Fibroblast of lung (primary cell): Measurements from ENCODE around the gene THSD7A. TPM values are rescaled to one million over a fixed set of nuclear protein-coding genes. Genes with fewer than 3 reads are reported as not detected.

Source experiments
- DNase-seq, 2 donors: peaks; one replicate each; pipeline versions ENCODE4 v3.0.0 to v3.0.0-alpha.2; 2010; ENCODE audit warnings: low read depth in 2 of 2
- H2AFZ ChIP-seq: 2 replicates; pipeline ENCODE4 v1.5.1; 2012; ENCODE audit warnings: low read length, control low read depth, inconsistent platforms
- H3K27ac ChIP-seq: 2 replicates; pipeline ENCODE4 v1.5.1; 2011; ENCODE audit warnings: low read length, control low read depth; ENCODE audit not compliant: insufficient read depth
- H3K27me3 ChIP-seq: 2 replicates; pipeline ENCODE4 v1.5.1; 2011; ENCODE audit warnings: mild to moderate bottlenecking, low read length; ENCODE audit not compliant: control insufficient read depth, insufficient read depth
- H3K36me3 ChIP-seq: 2 replicates; pipeline ENCODE4 v1.5.1; 2011; ENCODE audit warnings: low read length; ENCODE audit not compliant: control insufficient read depth, insufficient read depth
- H3K4me1 ChIP-seq: 2 replicates; pipeline ENCODE4 v1.5.1; 2011; ENCODE audit warnings: low read length; ENCODE audit not compliant: control insufficient read depth, insufficient read depth; ENCODE audit errors: extremely low read depth
- H3K4me2 ChIP-seq: 2 replicates; pipeline ENCODE4 v1.5.1; 2011; ENCODE audit warnings: low read length, control low read depth; ENCODE audit not compliant: insufficient read depth; ENCODE audit errors: extremely low read depth
- H3K4me3 ChIP-seq, 4 experiments: fragments of 200-600 bp in 1 of 4; sonication (generic) in 1 of 4; replicated peaks in 1 of 4; 2 replicates each; pipeline ENCODE4 v1.5.1; 2011 to 2016; ENCODE audit warnings: low read length in 4 of 4, low read depth in 3 of 4, mild to moderate bottlenecking in 3 of 4, control low read depth in 2 of 4, inconsistent platforms in 1 of 4, mixed read lengths in 1 of 4; ENCODE audit not compliant: insufficient read depth in 1 of 4; ENCODE audit errors: control extremely low read depth in 1 of 4
- H3K79me2 ChIP-seq: 2 replicates; pipeline ENCODE4 v1.5.1; 2012; ENCODE audit warnings: mild to moderate bottlenecking, low read length, inconsistent platforms; ENCODE audit not compliant: control insufficient read depth, insufficient read depth
- H3K9ac ChIP-seq: 2 replicates; pipeline ENCODE4 v1.5.1; 2011; ENCODE audit warnings: mild to moderate bottlenecking, low read length, control low read depth; ENCODE audit not compliant: insufficient read depth
- H3K9me3 ChIP-seq: 2 replicates; pipeline ENCODE4 v1.5.1; 2012; ENCODE audit warnings: low read depth, low read length; ENCODE audit not compliant: control insufficient read depth, insufficient read depth
- H4K20me1 ChIP-seq: 2 replicates; pipeline ENCODE4 v1.5.1; 2011; ENCODE audit warnings: low read length; ENCODE audit not compliant: control insufficient read depth, insufficient read depth; ENCODE audit errors: extremely low read depth
- EZH2 ChIP-seq: IDR thresholded peaks from 2 replicates; pipeline ENCODE4 v1.5.1; 2012; ENCODE audit warnings: low read length, control low read depth, mild to moderate bottlenecking; ENCODE audit errors: missing control alignments
- polyA plus RNA-seq, 2 donors: library from polyadenylated mRNA; depleted of rRNA in 1 of 2; stranded (reverse) in 1 of 2; unstranded in 1 of 2; fragments of >200 nt; gene quantifications; 2 replicates each; pipeline ENCODE4 v1.2.1, GENCODE V29; 2011 to 2012; ENCODE audit warnings: missing spikeins in 1 of 2
- total RNA-seq: library from RNA; depleted of rRNA; stranded (reverse); fragments of >200 nt; gene quantifications from 2 replicates; pipeline ENCODE4 v1.2.1, GENCODE V29; 2014
- TF ChIP-seq, protein P1 (sequence below), 2 donors: IDR thresholded peaks in 1 of 2; conservative IDR thresholded peaks in 1 of 2; 1 replicate in 1 of 2; 2 replicates in 1 of 2; pipeline ENCODE4 v1.5.1; 2011 to 2012; ENCODE audit warnings: low read length in 2 of 2, control low read depth in 1 of 2, inconsistent platforms in 1 of 2, low read depth in 1 of 2, mild to moderate bottlenecking in 1 of 2

The THSD7A gene
- total and polyA plus RNA-seq, 2 donors (not counting 1 experiment from before 2014, with no cell fraction given), result 0.02 to 0.83 TPM

DNA sequence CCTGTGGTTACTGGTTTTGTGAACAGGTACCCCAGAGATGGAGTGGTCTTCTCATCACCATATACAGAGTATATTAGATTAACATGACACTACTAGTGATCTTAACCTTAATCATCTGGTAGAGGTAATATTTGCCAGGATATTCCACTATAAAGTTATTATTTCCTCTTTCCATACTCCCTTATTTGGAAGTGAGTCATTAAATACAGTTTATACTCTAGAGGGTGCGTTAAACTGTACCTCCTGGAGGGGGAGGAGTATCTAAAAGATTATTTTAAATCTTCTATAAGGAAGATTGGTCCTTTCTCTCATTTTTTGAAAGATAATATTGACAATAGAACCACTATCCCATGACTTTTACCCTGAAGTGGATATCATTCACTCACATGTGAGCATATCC lies 85.4 kb downstream of the THSD7A start:
- Histone ChIP-seq H2AFZ (no peak overlapping the region), H3K79me2 (no peaks in the 10 kb centered on the region), H3K4me2 (no peak overlapping the region), H4K20me1 (no peaks in the 10 kb centered on the region), H3K27me3 (no peaks in the 10 kb centered on the region), H3K4me3 (no peak overlapping the region), H3K9ac (no peak overlapping the region), H3K4me1 (no peaks in the 10 kb centered on the region), H3K36me3 (no peaks in the 10 kb centered on the region), H3K27ac (no peak overlapping the region), H3K9me3 (no peaks in the 10 kb centered on the region)
- TF ChIP-seq, protein P1, sequence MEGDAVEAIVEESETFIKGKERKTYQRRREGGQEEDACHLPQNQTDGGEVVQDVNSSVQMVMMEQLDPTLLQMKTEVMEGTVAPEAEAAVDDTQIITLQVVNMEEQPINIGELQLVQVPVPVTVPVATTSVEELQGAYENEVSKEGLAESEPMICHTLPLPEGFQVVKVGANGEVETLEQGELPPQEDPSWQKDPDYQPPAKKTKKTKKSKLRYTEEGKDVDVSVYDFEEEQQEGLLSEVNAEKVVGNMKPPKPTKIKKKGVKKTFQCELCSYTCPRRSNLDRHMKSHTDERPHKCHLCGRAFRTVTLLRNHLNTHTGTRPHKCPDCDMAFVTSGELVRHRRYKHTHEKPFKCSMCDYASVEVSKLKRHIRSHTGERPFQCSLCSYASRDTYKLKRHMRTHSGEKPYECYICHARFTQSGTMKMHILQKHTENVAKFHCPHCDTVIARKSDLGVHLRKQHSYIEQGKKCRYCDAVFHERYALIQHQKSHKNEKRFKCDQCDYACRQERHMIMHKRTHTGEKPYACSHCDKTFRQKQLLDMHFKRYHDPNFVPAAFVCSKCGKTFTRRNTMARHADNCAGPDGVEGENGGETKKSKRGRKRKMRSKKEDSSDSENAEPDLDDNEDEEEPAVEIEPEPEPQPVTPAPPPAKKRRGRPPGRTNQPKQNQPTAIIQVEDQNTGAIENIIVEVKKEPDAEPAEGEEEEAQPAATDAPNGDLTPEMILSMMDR (conservative IDR thresholded peaks at IDR 0.05 in 1 of 2, IDR thresholded peaks at IDR 0.05 in 1 of 2; ENCODE audit: low read depth in 1 of 2, low read length in 2 of 2), result no peak
- TF ChIP-seq EZH2, result no peak
- no peak for DNase-seq

DNA sequence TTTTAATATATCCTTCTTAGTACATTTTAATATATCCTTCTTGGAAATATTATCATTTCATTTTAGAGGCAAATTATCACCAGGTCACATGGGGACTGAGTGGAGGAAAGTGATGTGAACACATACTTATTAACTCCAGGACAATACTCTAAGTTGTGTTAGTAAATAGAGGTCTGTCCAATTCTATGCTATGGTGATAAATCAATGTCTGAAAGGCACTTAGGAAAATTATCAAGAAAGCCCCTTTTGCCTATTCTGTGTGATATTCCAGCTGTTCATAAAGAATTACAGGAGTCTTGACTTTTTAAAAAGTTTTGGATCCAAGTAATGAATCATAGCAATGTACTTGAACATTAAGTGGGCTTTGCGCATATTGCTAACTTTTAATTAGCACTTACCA lies 88.5 kb downstream of the THSD7A start:
- Histone ChIP-seq H3K4me2 (no peak overlapping the region), H3K27ac (no peak overlapping the region), H3K9ac (no peak overlapping the region), H3K9me3 (no peaks in the 10 kb centered on the region), H3K79me2 (no peaks in the 10 kb centered on the region), H3K4me3 (no peak overlapping the region), H2AFZ (no peak overlapping the region), H3K36me3 (no peaks in the 10 kb centered on the region), H4K20me1 (no peaks in the 10 kb centered on the region), H3K4me1 (no peaks in the 10 kb centered on the region), H3K27me3 (no peaks in the 10 kb centered on the region)
- DNase-seq, result no peak
- TF ChIP-seq, protein P1 (conservative IDR thresholded peaks at IDR 0.05 in 1 of 2, IDR thresholded peaks at IDR 0.05 in 1 of 2; ENCODE audit: low read depth in 1 of 2, low read length in 2 of 2), result no peak
- no peak for TF ChIP-seq EZH2

DNA sequence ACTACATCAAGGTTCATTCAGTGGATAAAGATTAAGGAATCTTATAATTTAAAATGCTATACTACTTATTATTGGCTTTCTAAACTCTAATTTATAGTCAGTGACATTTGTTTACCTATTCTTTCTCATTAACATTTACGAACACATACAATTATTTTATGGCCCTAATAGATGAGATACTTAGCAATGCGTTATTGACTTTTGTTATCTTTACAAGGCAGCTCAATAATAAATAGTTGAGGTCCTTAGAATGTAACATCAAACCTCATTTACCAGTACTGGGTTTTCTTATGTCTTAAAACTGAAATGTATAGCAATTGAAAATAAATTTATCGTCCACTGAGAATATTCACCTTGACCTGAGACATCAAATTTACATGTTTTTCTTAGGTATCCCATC lies 89.0 kb downstream of the THSD7A start:
- Histone ChIP-seq H3K4me1 (no peaks in the 10 kb centered on the region), H3K27ac (no peak overlapping the region), H3K9me3 (no peaks in the 10 kb centered on the region), H3K27me3 (no peaks in the 10 kb centered on the region), H3K4me3 (no peak overlapping the region), H4K20me1 (no peaks in the 10 kb centered on the region), H3K4me2 (no peak overlapping the region), H3K36me3 (no peaks in the 10 kb centered on the region), H3K9ac (no peak overlapping the region), H2AFZ (no peak overlapping the region), H3K79me2 (no peaks in the 10 kb centered on the region)
- DNase-seq, result no peak
- TF ChIP-seq, protein P1 (conservative IDR thresholded peaks at IDR 0.05 in 1 of 2, IDR thresholded peaks at IDR 0.05 in 1 of 2; ENCODE audit: low read depth in 1 of 2, low read length in 2 of 2), result no peak
- TF ChIP-seq EZH2, result no peak
